Activated T-helper 2 cell treated with anti-CD3 and anti-CD28 coated beads, Interferon-gamma antibody, Interleukin-2, Interleukin-4, amounts not matched to agents 10 μg/mL and 5 μg/mL and 100 μg/mL, durations not matched to agents 14 hours and 24 hours and 36 hours (primary cell): ENCODE results near the gene TMEM100. TPM values are rescaled to one million over a fixed set of nuclear protein-coding genes. Genes with fewer than 3 reads are reported as not detected.

ENCODE experiments used
- DNase-seq: peaks from one replicate; pipeline ENCODE4 v3.0.0; 2021; ENCODE audit warnings: low spot score
- H3K27ac Mint-ChIP-seq: one replicate; pipeline ENCODE4 v1.8.0; 2021; ENCODE audit warnings: mixed read lengths
- H3K27me3 Mint-ChIP-seq: one replicate; pipeline ENCODE4 v1.8.0; 2021; ENCODE audit warnings: low read depth, mixed read lengths
- H3K36me3 Mint-ChIP-seq: one replicate; pipeline ENCODE4 v1.8.0; 2021; ENCODE audit warnings: low read depth, mixed read lengths
- H3K4me1 Mint-ChIP-seq: one replicate; pipeline ENCODE4 v1.8.0; 2021; ENCODE audit warnings: low read depth, mixed read lengths
- H3K4me3 Mint-ChIP-seq: one replicate; pipeline ENCODE4 v1.8.0; 2021; ENCODE audit warnings: low read depth, mild to moderate bottlenecking, moderate library complexity, mixed read lengths
- H3K9me3 Mint-ChIP-seq: one replicate; pipeline ENCODE4 v1.8.0; 2021; ENCODE audit warnings: mixed read lengths
- intact Hi-C: fragments of 100-400 bp; cut with micrococcal nuclease; formaldehyde crosslinking; loops from one replicate; pipeline ENCODE4 v1.15.1; 2023
- total RNA-seq: library from RNA; stranded (reverse); gene quantifications from 2 replicates; pipeline ENCODE4 v1.2.3, GENCODE V29; 2022

TMEM100 gene, protein sequence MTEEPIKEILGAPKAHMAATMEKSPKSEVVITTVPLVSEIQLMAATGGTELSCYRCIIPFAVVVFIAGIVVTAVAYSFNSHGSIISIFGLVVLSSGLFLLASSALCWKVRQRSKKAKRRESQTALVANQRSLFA
- not detected in 2 replicates for total RNA-seq

DNA sequence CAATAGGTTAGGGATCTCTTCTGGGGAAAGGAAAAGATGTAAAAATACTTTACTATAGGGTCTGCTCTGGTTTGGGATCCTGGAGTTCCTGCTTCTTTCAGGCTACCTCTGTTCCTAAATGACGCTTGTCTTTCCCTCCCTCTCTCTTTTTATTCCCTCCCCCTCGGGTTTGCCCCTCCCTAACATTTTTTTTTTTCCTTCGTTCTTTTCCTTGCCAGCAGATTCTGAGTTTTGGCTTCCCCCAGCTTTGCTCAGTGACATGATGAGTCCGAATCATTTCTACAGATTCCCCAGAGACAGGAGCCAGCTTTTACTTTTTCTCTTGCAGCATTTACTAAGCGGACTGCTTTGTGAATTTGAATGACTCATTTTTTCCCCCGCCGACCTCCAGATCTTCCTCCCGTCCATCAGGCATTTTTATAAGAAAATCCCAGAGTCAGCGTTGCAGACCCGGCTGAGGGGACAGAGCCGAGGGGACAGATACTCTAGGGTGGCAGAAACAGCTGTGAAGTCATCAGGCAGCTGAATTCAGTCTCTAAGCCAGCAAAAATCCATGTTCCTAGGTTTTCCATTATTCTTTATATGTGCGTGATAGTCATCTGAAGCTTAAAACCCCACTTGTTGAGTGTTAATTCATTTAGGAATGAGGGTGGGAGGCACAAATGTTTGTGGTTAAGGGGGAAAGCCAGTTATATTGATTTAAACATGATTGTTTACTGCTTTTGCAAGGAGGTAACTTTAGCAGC, at the start of gene TMEM100:
Gene TMEM100 (minus strand): TSS at position 123 of the 746 bp plus-strand sequence. CDS start 1,794 bp downstream, outside the sequence.
- Mint-ChIP-seq H3K27me3 (peaks cover 64% of the 10 kb centered on the region), H3K4me1 (peaks cover 2% of the 10 kb centered on the region), H3K9me3 (no peaks in the 10 kb centered on the region), H3K36me3 (no peaks in the 10 kb centered on the region), H3K4me3 (no peak within 1 kb of the TSS), H3K27ac (no peak within 1 kb of the TSS)
- intact Hi-C loops: no loop called here
- DNase-seq: no peak

DNA sequence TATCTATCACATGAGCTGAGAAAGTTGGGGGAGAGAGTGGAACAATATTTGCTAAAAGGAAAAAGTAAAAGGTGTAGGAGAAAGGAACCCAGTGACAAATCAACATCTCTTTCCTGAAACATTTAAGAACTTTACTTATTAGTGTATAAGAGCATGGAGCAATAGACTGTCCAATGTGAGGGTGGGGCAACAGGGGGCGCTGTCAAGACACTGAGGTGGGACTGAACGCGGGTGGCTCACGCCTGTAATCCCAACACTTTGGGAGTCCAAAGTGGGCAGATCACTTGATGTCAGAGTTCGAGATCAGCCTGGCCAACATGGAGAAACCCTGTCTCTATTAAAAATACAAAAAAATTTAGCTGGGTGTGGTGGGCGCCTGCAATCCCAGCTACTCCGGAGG, 49.4 kb upstream of the TMEM100 start:
- no peak overlapping the region for H3K27ac Mint-ChIP-seq
- intact Hi-C loops: no loop called here
- no peaks in the 10 kb centered on the region for H3K4me1 Mint-ChIP-seq
- peaks cover 5% of the 10 kb centered on the region for H3K36me3 Mint-ChIP-seq
- DNase-seq: no peak
- no peak overlapping the region for H3K4me3 Mint-ChIP-seq
- H3K27me3 Mint-ChIP-seq: no peaks in the 10 kb centered on the region
- H3K9me3 Mint-ChIP-seq: no peaks in the 10 kb centered on the region

GRCh38 chr17:55770196-55770870, 47.7 kb upstream of the TMEM100 start:
- no peak for DNase-seq
- H3K4me1 Mint-ChIP-seq: no peaks in the 10 kb centered on the region
- no peaks in the 10 kb centered on the region for H3K9me3 Mint-ChIP-seq
- no peak overlapping the region for H3K4me3 Mint-ChIP-seq
- intact Hi-C loops: loop anchor here (1.0 kb wide), 1 partner anchor 244 kb away; no protein-coding TSS in a partner anchor
- H3K27ac Mint-ChIP-seq: no peak overlapping the region
- no peaks in the 10 kb centered on the region for H3K27me3 Mint-ChIP-seq
- H3K36me3 Mint-ChIP-seq: no peaks in the 10 kb centered on the region

GRCh38 chr17:55769625-55770000, 46.9 kb upstream of the TMEM100 start:
- Mint-ChIP-seq H3K27ac (no peak overlapping the region), H3K4me3 (no peak overlapping the region), H3K9me3 (no peaks in the 10 kb centered on the region), H3K27me3 (no peaks in the 10 kb centered on the region), H3K4me1 (no peaks in the 10 kb centered on the region), H3K36me3 (no peaks in the 10 kb centered on the region)
- intact Hi-C loops: no loop called here
- DNase-seq: no peak

GRCh38 chr17:55768936-55769624, 46.4 kb upstream of the TMEM100 start:
- Mint-ChIP-seq H3K9me3 (no peaks in the 10 kb centered on the region), H3K27me3 (no peaks in the 10 kb centered on the region), H3K36me3 (no peaks in the 10 kb centered on the region), H3K4me1 (no peaks in the 10 kb centered on the region), H3K4me3 (no peak overlapping the region), H3K27ac (no peak overlapping the region)
- intact Hi-C loops: no loop called here
- DNase-seq: no peak

DNA sequence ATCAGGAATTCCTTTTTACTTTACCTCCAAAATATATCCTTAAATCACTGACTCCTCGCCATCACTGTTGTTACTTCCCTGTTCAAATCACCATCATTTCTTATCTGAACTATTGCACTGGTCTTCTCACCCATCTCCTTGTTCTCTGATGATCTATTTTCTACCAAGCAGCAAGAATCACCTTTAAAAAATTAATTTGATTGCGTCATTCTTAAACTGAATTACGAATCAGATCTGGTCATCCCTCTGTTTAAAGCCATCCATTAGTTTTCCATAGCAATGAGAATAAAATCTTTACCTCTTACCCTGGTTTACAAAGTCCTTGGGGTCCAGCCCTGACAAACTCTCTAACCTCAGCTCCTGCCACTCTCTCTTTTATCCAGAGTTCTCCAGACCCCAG, 42.8 kb upstream of the TMEM100 start:
- Mint-ChIP-seq H3K27ac (no peak overlapping the region), H3K4me3 (no peak overlapping the region), H3K4me1 (no peaks in the 10 kb centered on the region), H3K27me3 (no peaks in the 10 kb centered on the region), H3K36me3 (no peaks in the 10 kb centered on the region), H3K9me3 (no peaks in the 10 kb centered on the region)
- no peak for DNase-seq
- intact Hi-C loops: no loop called here

GRCh38 chr17:55764610-55765009, 41.9 kb upstream of the TMEM100 start:
- Mint-ChIP-seq H3K27me3 (no peaks in the 10 kb centered on the region), H3K36me3 (no peaks in the 10 kb centered on the region), H3K27ac (no peak overlapping the region), H3K4me3 (no peak overlapping the region), H3K4me1 (no peaks in the 10 kb centered on the region), H3K9me3 (no peaks in the 10 kb centered on the region)
- intact Hi-C loops: no loop called here
- no peak for DNase-seq

DNA sequence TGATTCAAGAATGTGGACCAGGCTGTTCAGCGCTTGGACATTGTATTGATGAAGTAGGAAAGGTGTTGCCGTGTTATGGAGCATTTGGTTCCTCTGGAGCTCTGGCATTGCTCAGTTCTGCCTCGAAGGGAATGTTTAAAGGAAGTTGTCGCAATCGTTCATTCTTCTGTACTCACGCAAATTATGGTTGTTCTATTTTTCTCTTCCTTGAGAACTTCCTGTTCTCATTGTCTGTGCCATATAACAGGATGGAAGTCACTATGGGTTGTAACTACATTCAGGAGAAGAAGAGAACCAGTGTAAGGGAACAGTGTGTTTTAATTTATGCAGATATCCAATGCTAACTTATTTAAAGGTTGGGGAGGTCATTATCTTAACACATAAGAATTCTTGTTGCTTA, 41.2 kb upstream of the TMEM100 start:
- intact Hi-C loops: no loop called here
- H3K27me3 Mint-ChIP-seq: no peaks in the 10 kb centered on the region
- no peak overlapping the region for H3K4me3 Mint-ChIP-seq
- no peak for DNase-seq
- no peaks in the 10 kb centered on the region for H3K36me3 Mint-ChIP-seq
- no peaks in the 10 kb centered on the region for H3K4me1 Mint-ChIP-seq
- H3K9me3 Mint-ChIP-seq: no peaks in the 10 kb centered on the region
- no peak overlapping the region for H3K27ac Mint-ChIP-seq

GRCh38 chr17:55762086-55762858, 39.6 kb upstream of the TMEM100 start:
- no peak for DNase-seq
- no peaks in the 10 kb centered on the region for H3K36me3 Mint-ChIP-seq
- intact Hi-C loops: no loop called here
- H3K27me3 Mint-ChIP-seq: no peaks in the 10 kb centered on the region
- no peaks in the 10 kb centered on the region for H3K4me1 Mint-ChIP-seq
- H3K27ac Mint-ChIP-seq: no peak overlapping the region
- H3K4me3 Mint-ChIP-seq: no peak overlapping the region
- H3K9me3 Mint-ChIP-seq: no peaks in the 10 kb centered on the region

GRCh38 chr17:55760643-55761355, 38.1 kb upstream of the TMEM100 start:
- H3K36me3 Mint-ChIP-seq: no peaks in the 10 kb centered on the region
- H3K4me3 Mint-ChIP-seq: no peak overlapping the region
- H3K9me3 Mint-ChIP-seq: no peaks in the 10 kb centered on the region
- H3K27me3 Mint-ChIP-seq: no peaks in the 10 kb centered on the region
- no peak for DNase-seq
- H3K27ac Mint-ChIP-seq: no peak overlapping the region
- intact Hi-C loops: no loop called here
- H3K4me1 Mint-ChIP-seq: no peaks in the 10 kb centered on the region

- H3K27ac Mint-ChIP-seq: no peak overlapping the region
- DNase-seq: no peak
- H3K27me3 Mint-ChIP-seq: no peaks in the 10 kb centered on the region
- H3K9me3 Mint-ChIP-seq: no peaks in the 10 kb centered on the region
- H3K4me1 Mint-ChIP-seq: peaks cover under 1% of the 10 kb centered on the region
- no peaks in the 10 kb centered on the region for H3K36me3 Mint-ChIP-seq
- intact Hi-C loops: no loop called here
- H3K4me3 Mint-ChIP-seq: no peak overlapping the region
Observed at GRCh38 chr17:55758171-55758570, 35.5 kb upstream of the TMEM100 start.

GRCh38 chr17:55757659-55758058, 35.0 kb upstream of the TMEM100 start:
- no peak overlapping the region for H3K27ac Mint-ChIP-seq
- H3K36me3 Mint-ChIP-seq: no peaks in the 10 kb centered on the region
- intact Hi-C loops: no loop called here

More at GRCh38 chr17:55757659-55758058, 35.0 kb upstream of the TMEM100 start:
- no peak for DNase-seq
- Mint-ChIP-seq H3K4me1 (peaks cover 3% of the 10 kb centered on the region), H3K4me3 (no peak overlapping the region), H3K27me3 (no peaks in the 10 kb centered on the region), H3K9me3 (no peaks in the 10 kb centered on the region)
